Measurements from ENCODE around the gene CBX5.

DNA sequence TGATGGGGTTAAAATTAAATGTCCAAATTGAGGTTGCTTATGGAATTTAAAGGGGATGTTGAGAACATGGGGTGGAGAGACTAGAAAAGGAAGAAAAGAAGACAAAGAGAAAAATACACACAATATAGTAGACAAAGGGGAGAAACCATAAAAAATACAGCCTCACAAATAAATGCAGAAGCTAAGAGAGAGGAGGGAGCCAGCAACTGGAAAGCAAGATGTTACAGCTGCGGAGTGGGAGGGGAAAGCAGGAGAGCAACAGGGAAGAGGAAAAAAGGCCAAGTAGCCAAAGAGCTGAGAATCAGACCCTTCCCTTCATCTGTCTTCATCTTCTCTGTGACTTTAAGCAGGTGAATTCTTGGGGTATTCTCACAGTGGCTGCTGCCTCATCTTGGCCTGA is 51.5 kb downstream of the CBX5 start:
- no peak for TF ChIP-seq GATA2 (CRISPR knock-in tag; IDR thresholded peaks at IDR 0.05)
- TF ChIP-seq MXI1 (IDR thresholded peaks at IDR 0.05; ENCODE audit: low read depth, low read length): no peak
- no peak for TF ChIP-seq CTCF (IDR thresholded peaks at IDR 0.05)
- TF ChIP-seq RCOR1 (IDR thresholded peaks at IDR 0.05; ENCODE audit: low read length): no peak
- no peak for TF ChIP-seq MEF2A (IDR thresholded peaks at IDR 0.05; ENCODE audit: borderline replicate concordance, low read depth)
- no peak for TF ChIP-seq POLR2AphosphoS5 (IDR thresholded peaks at IDR 0.05; ENCODE audit: low read depth, low read length)

Data from SK-N-SH (cell line).